BLaER1 treated with 17β-estradiol and CSF1 and Interleukin-3, amounts not matched to agents 10 nM and 100 nM (cell line): ENCODE results near the gene FYN.
A peak's percentile ranks its signal among the peaks of the same experiment; 100 is the strongest.
"Not testable (repeated sequence)": the region's sequence is repeated elsewhere in the genome, so short reads cannot be mapped to it uniquely, and the experiment has no call there.

Experiments
- H3K27ac ChIP-seq, 11 experiments: shearing (Covaris generic); formaldehyde crosslinking; 2 replicates each; pipeline ENCODE4 v1.8.1; 2022
- H3K27me3 ChIP-seq, 11 experiments: shearing (Covaris generic); formaldehyde crosslinking; 2 replicates each; pipeline ENCODE4 v1.8.1; 2022
- H3K36me3 ChIP-seq, 11 experiments: shearing (Covaris generic); formaldehyde crosslinking; 2 replicates each; pipeline ENCODE4 v1.8.1; 2022
- H3K4me1 ChIP-seq, 10 experiments: shearing (Covaris generic); formaldehyde crosslinking; 2 replicates each; pipeline ENCODE4 v1.8.1; 2022
- H3K4me2 ChIP-seq, 11 experiments: shearing (Covaris generic); formaldehyde crosslinking; 2 replicates each; pipeline ENCODE4 v1.8.1; 2022
- H3K4me3 ChIP-seq, 10 experiments: shearing (Covaris generic); formaldehyde crosslinking; 2 replicates each; pipeline ENCODE4 v1.8.1; 2022
- H3K9ac ChIP-seq, 11 experiments: shearing (Covaris generic); formaldehyde crosslinking; 2 replicates each; pipeline ENCODE4 v1.8.1; 2022
- H3K9me3 ChIP-seq, 11 experiments: shearing (Covaris generic); formaldehyde crosslinking; replicated peaks in 1 of 11; 2 replicates each; pipeline ENCODE4 v1.8.1; 2022
- H4K20me1 ChIP-seq, 11 experiments: shearing (Covaris generic); formaldehyde crosslinking; 2 replicates each; pipeline ENCODE4 v1.8.1; 2022
- Cebpa-rat ChIP-seq, 11 experiments: shearing (Covaris generic); IDR thresholded peaks; 2 replicates each; pipeline ENCODE4 v1.8.1; 2022

The FYN gene

GRCh38 chr6:111646942-111647341 lies 226.3 kb downstream of the FYN start:
- no peak for TF ChIP-seq Cebpa-rat (IDR thresholded peaks at IDR 0.05)
- Histone ChIP-seq H4K20me1 (no peaks in the 10 kb centered on the region), H3K9ac (no peak overlapping the region), H3K4me3 (no peak overlapping the region), H3K36me3 (no peaks in the 10 kb centered on the region), H3K4me1 (peaks cover 0 to 19% (median 3%) of the 10 kb centered on the region in 10 experiments; a peak in 7 of 20 replicates), H3K9me3 (no peaks in the 10 kb centered on the region), H3K27ac (no peak overlapping the region), H3K4me2 (no peak overlapping the region), H3K27me3 (no peaks in the 10 kb centered on the region)

- Histone ChIP-seq H3K4me3 (no peak overlapping the region), H3K36me3 (no peaks in the 10 kb centered on the region), H3K27me3 (no peaks in the 10 kb centered on the region), H3K9me3 (no peaks in the 10 kb centered on the region), H3K9ac (no peak overlapping the region), H3K27ac (no peak overlapping the region), H3K4me2 (no peak overlapping the region), H4K20me1 (no peaks in the 10 kb centered on the region), H3K4me1 (peaks cover 0 to 19% (median 3%) of the 10 kb centered on the region in 10 experiments; a peak in 7 of 20 replicates)
- TF ChIP-seq Cebpa-rat (IDR thresholded peaks at IDR 0.05): no peak
These were observed 227.2 kb downstream of the FYN start for GRCh38 chr6:111646034-111646433.

- Histone ChIP-seq H3K4me1 (peaks cover 0 to 19% (median 3%) of the 10 kb centered on the region in 10 experiments; a peak in 7 of 20 replicates), H3K4me3 (no peak overlapping the region), H3K9me3 (no peaks in the 10 kb centered on the region), H4K20me1 (no peaks in the 10 kb centered on the region), H3K9ac (no peak overlapping the region), H3K27ac (no peak overlapping the region), H3K4me2 (peak overlapping the region in 2 of 11 experiments; percentile 35 to 55; a peak in 3 of 22 replicates), H3K36me3 (no peaks in the 10 kb centered on the region), H3K27me3 (no peaks in the 10 kb centered on the region)
- no peak for TF ChIP-seq Cebpa-rat (IDR thresholded peaks at IDR 0.05)
These were observed 228.3 kb downstream of the FYN start for GRCh38 chr6:111644893-111645430.

- TF ChIP-seq Cebpa-rat (IDR thresholded peaks at IDR 0.05): no peak
- no peak overlapping the region for H3K4me3 ChIP-seq
- H3K27me3 ChIP-seq: no peaks in the 10 kb centered on the region
- H3K9ac ChIP-seq: no peak overlapping the region
- no peak overlapping the region for H3K27ac ChIP-seq
- peaks cover 0 to 11% (median 2%) of the 10 kb centered on the region in 11 experiments; a peak in 7 of 22 replicates for H3K9me3 ChIP-seq
- H3K4me2 ChIP-seq: peak overlapping the region in 3 of 11 experiments; percentile 25 to 50 (median 28); a peak in 3 of 22 replicates
- H3K36me3 ChIP-seq: no peaks in the 10 kb centered on the region
- H4K20me1 ChIP-seq: no peaks in the 10 kb centered on the region
- peaks cover 0 to 19% (median 3%) of the 10 kb centered on the region in 10 experiments; a peak in 7 of 20 replicates for H3K4me1 ChIP-seq
These were observed 230.6 kb downstream of the FYN start for GRCh38 chr6:111642463-111643158.

GRCh38 chr6:111639266-111639665 lies 234.0 kb downstream of the FYN start:
- peaks cover 0 to 10% (median 3%) of the 10 kb centered on the region in 10 experiments; a peak in 7 of 20 replicates for H3K4me1 ChIP-seq
- no peak overlapping the region for H3K9ac ChIP-seq
- no peaks in the 10 kb centered on the region for H4K20me1 ChIP-seq
- no peak overlapping the region for H3K4me2 ChIP-seq
- H3K27ac ChIP-seq: no peak overlapping the region
- no peak for TF ChIP-seq Cebpa-rat (IDR thresholded peaks at IDR 0.05)
- H3K27me3 ChIP-seq: no peaks in the 10 kb centered on the region
- no peaks in the 10 kb centered on the region for H3K36me3 ChIP-seq
- no peak overlapping the region for H3K4me3 ChIP-seq
- peaks cover 0 to 11% (median 2%) of the 10 kb centered on the region in 11 experiments; a peak in 7 of 22 replicates for H3K9me3 ChIP-seq

GRCh38 chr6:111634981-111635380 lies 238.3 kb downstream of the FYN start:
- Histone ChIP-seq H3K9me3 (peaks cover 0 to 11% (median 2%) of the 10 kb centered on the region in 11 experiments; a peak in 7 of 22 replicates), H3K4me1 (peaks cover 0 to 20% (median 15%) of the 10 kb centered on the region in 10 experiments; a peak in 15 of 20 replicates)
- H3K9ac ChIP-seq, H3K27ac ChIP-seq, H3K4me3 ChIP-seq, H4K20me1 ChIP-seq, H3K4me2 ChIP-seq, H3K27me3 ChIP-seq, H3K36me3 ChIP-seq: not testable (repeated sequence)

- Histone ChIP-seq H3K36me3 (no peaks in the 10 kb centered on the region), H3K27ac (no peak overlapping the region), H3K27me3 (no peaks in the 10 kb centered on the region), H3K9ac (no peak overlapping the region), H3K4me1 (peaks cover 0 to 23% (median 15%) of the 10 kb centered on the region in 10 experiments; a peak in 15 of 20 replicates), H3K4me2 (no peak overlapping the region), H3K4me3 (no peak overlapping the region), H4K20me1 (no peaks in the 10 kb centered on the region), H3K9me3 (peaks cover 4 to 12% (median 8%) of the 10 kb centered on the region in 11 experiments; a peak in 13 of 22 replicates)
- no peak for TF ChIP-seq Cebpa-rat (IDR thresholded peaks at IDR 0.05)
These were observed 239.4 kb downstream of the FYN start for GRCh38 chr6:111633822-111634221.

GRCh38 chr6:111632468-111633247 lies 240.6 kb downstream of the FYN start:
- H3K36me3 ChIP-seq: no peaks in the 10 kb centered on the region
- no peak for TF ChIP-seq Cebpa-rat (IDR thresholded peaks at IDR 0.05)
- H3K4me2 ChIP-seq: peak overlapping the region in 5 of 11 experiments; percentile 1 to 65 (median 18); a peak in 5 of 22 replicates

More at GRCh38 chr6:111632468-111633247, 240.6 kb downstream of the FYN start:
- Histone ChIP-seq H3K4me3 (no peak overlapping the region), H3K9ac (no peak overlapping the region), H3K27ac (no peak overlapping the region), H4K20me1 (no peaks in the 10 kb centered on the region), H3K27me3 (no peaks in the 10 kb centered on the region), H3K9me3 (peaks cover 4 to 12% (median 7%) of the 10 kb centered on the region in 11 experiments; a peak in 12 of 22 replicates), H3K4me1 (peaks cover 0 to 33% (median 20%) of the 10 kb centered on the region in 10 experiments; a peak in 15 of 20 replicates)
